Measurements from ENCODE around the gene PRPF4.

DNA sequence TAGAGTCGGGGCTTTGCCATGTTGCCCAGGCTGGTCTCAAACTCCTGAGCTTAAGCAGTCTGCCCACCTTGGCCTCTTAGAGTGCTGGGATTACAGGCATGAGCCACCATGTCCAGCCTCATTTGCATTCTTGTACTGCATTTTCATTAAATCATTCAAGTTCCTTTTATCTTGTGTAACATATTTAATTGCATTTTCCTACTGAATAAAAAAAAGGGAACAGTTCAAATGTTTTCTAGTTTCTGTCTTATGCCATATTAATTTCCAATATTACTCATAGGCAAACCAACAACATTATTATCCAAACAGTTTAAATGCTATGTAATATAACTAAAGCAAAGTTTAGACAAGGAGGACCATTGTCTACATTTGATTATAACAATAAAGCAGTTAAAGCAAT lies 48.0 kb upstream of the PRPF4 start:
- no peak for TF ChIP-seq CREB1 (CRISPR knock-in tag; IDR thresholded peaks at IDR 0.05)
- TF ChIP-seq CTCF (IDR thresholded peaks at IDR 0.05), result no peak
- TF ChIP-seq GRHL2 (CRISPR knock-in tag; IDR thresholded peaks at IDR 0.05; ENCODE audit: insufficient replicate concordance, severe bottlenecking), result no peak
- TF ChIP-seq ZNF121 (CRISPR knock-in tag; IDR thresholded peaks at IDR 0.05), result no peak
- TF ChIP-seq, protein P1, sequence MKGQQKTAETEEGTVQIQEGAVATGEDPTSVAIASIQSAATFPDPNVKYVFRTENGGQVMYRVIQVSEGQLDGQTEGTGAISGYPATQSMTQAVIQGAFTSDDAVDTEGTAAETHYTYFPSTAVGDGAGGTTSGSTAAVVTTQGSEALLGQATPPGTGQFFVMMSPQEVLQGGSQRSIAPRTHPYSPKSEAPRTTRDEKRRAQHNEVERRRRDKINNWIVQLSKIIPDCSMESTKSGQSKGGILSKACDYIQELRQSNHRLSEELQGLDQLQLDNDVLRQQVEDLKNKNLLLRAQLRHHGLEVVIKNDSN (CRISPR knock-in tag; IDR thresholded peaks at IDR 0.05), result no peak
- no peak for TF ChIP-seq SOX15 (CRISPR knock-in tag; IDR thresholded peaks at IDR 0.05)
- TF ChIP-seq, protein P2, sequence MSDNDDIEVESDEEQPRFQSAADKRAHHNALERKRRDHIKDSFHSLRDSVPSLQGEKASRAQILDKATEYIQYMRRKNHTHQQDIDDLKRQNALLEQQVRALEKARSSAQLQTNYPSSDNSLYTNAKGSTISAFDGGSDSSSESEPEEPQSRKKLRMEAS (CRISPR knock-in tag; IDR thresholded peaks at IDR 0.05), result no peak

Data from WTC11 (cell line).